ENCODE measurements around the gene AARS2. TPM values are rescaled to one million over a fixed set of nuclear protein-coding genes. Genes with fewer than 3 reads are reported as not detected.

Gene AARS2
- total RNA-seq, 5 donors from 2014 or later (not counting 1 experiment from before 2014, with no cell fraction given), result 16.7 to 28.5 (median 25.8) TPM

DNA sequence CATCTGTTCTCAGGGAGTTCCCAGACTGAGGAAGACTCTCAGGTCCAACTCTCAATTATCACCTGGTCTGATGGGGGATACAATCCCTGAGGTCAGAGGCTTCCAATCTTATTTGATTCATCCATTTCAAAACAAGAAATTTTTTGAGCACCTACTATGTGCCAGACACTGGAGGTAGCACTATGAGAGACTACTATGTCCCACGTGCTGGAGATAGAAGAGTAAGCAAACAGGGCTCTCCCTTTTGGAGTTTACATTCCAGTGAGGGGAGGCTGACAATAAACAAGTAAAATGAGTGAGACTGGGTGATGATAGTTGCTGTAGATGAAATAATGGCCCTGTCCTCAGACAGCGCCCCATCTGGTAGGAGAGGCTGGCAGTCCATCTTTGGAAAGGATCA lies 26.4 kb downstream of the AARS2 start:
- Mint-ChIP-seq H3K9me3 (no peaks in the 10 kb centered on the region), H3K27me3 (peaks cover 69 to 74% of the 10 kb centered on the region in 2 donors), H3K27ac (no peak overlapping the region), H3K4me3 (no peak overlapping the region), H3K36me3 (no peaks in the 10 kb centered on the region), H3K4me1 (no peaks in the 10 kb centered on the region)
- DNase-seq, result no peak
- Histone ChIP-seq H3K4me1 (ENCODE audit: control insufficient read depth in 1 of 2, extremely low read depth in 1 of 2, insufficient read depth in 2 of 2, low read length in 2 of 2) (no peaks in the 10 kb centered on the region), H3K27me3 (replicated peaks in 1 of 2; ENCODE audit: control insufficient read depth in 2 of 2, extremely low read depth in 1 of 2, insufficient read depth in 2 of 2, low read length in 1 of 2) (peaks cover 2 to 64% of the 10 kb centered on the region in 2 experiments), H3K9me3 (no peaks in the 10 kb centered on the region), H3K36me3 (ENCODE audit: control insufficient read depth in 2 of 2, extremely low read depth in 1 of 2, insufficient read depth in 1 of 2, low read length in 1 of 2) (no peaks in the 10 kb centered on the region), H3K27ac (ENCODE audit: low read length) (no peak overlapping the region), H3K4me3 (ENCODE audit: control insufficient read depth in 1 of 2, extremely low read depth in 1 of 2, low read length in 1 of 2) (no peak overlapping the region)
- CTCF ChIA-PET, result no interaction called here
- POLR2A ChIA-PET, result no interaction called here
- no peak for ATAC-seq (replicated peaks in 1 of 4)
- WGBS (ENCODE audit: insufficient coverage), result 20% methylated on average over 1 of the region's 2 CpGs

GRCh38 chr6:44286285-44286565 lies 26.9 kb downstream of the AARS2 start:
- no peak overlapping the region for H3K4me3 Mint-ChIP-seq
- Histone ChIP-seq H3K4me1 (ENCODE audit: control insufficient read depth in 1 of 2, extremely low read depth in 1 of 2, insufficient read depth in 2 of 2, low read length in 2 of 2) (no peaks in the 10 kb centered on the region), H3K4me3 (ENCODE audit: control insufficient read depth in 1 of 2, extremely low read depth in 1 of 2, low read length in 1 of 2) (no peak overlapping the region), H3K36me3 (ENCODE audit: control insufficient read depth in 2 of 2, extremely low read depth in 1 of 2, insufficient read depth in 1 of 2, low read length in 1 of 2) (no peaks in the 10 kb centered on the region), H3K27me3 (replicated peaks in 1 of 2; ENCODE audit: control insufficient read depth in 2 of 2, extremely low read depth in 1 of 2, insufficient read depth in 2 of 2, low read length in 1 of 2) (peaks cover 0 to 60% of the 10 kb centered on the region in 2 experiments), H3K27ac (ENCODE audit: low read length) (no peak overlapping the region), H3K9me3 (no peaks in the 10 kb centered on the region)
- no peak for DNase-seq
- H3K9me3 Mint-ChIP-seq, result no peaks in the 10 kb centered on the region
- no peak for ATAC-seq (replicated peaks in 1 of 4)
- peaks cover 63 to 69% of the 10 kb centered on the region in 2 donors for H3K27me3 Mint-ChIP-seq
- 90% methylated on average over 12 of the region's 12 CpGs for WGBS (ENCODE audit: insufficient coverage)
- no peaks in the 10 kb centered on the region for H3K4me1 Mint-ChIP-seq
- no peak overlapping the region for H3K27ac Mint-ChIP-seq
- POLR2A ChIA-PET, result no interaction called here
- H3K36me3 Mint-ChIP-seq, result no peaks in the 10 kb centered on the region
- CTCF ChIA-PET, result no interaction called here

GRCh38 chr6:44285552-44286284 lies 27.4 kb downstream of the AARS2 start:
- H3K36me3 Mint-ChIP-seq, result no peaks in the 10 kb centered on the region
- DNase-seq (no peak), ATAC-seq (replicated peaks in 1 of 4) (no peak)
- ChIA-PET POLR2A (no interaction called here), CTCF (no interaction called here)
- H3K27ac ChIP-seq (ENCODE audit: low read length), result no peak overlapping the region
- H3K36me3 ChIP-seq (ENCODE audit: control insufficient read depth in 2 of 2, extremely low read depth in 1 of 2, insufficient read depth in 1 of 2, low read length in 1 of 2), result no peaks in the 10 kb centered on the region
- H3K27me3 ChIP-seq (replicated peaks in 1 of 2; ENCODE audit: control insufficient read depth in 2 of 2, extremely low read depth in 1 of 2, insufficient read depth in 2 of 2, low read length in 1 of 2), result peaks cover 0 to 60% of the 10 kb centered on the region in 2 experiments
- H3K4me3 Mint-ChIP-seq, result no peak overlapping the region
- 85% methylated on average over 22 of the region's 25 CpGs for WGBS (ENCODE audit: insufficient coverage)
- no peaks in the 10 kb centered on the region for H3K4me1 ChIP-seq (ENCODE audit: control insufficient read depth in 1 of 2, extremely low read depth in 1 of 2, insufficient read depth in 2 of 2, low read length in 2 of 2)
- H3K9me3 ChIP-seq, result no peaks in the 10 kb centered on the region
- H3K27ac Mint-ChIP-seq, result no peak overlapping the region
- H3K9me3 Mint-ChIP-seq, result no peaks in the 10 kb centered on the region
- no peak overlapping the region for H3K4me3 ChIP-seq (ENCODE audit: control insufficient read depth in 1 of 2, extremely low read depth in 1 of 2, low read length in 1 of 2)
- H3K27me3 Mint-ChIP-seq, result peaks cover 58 to 65% of the 10 kb centered on the region in 2 donors
- no peaks in the 10 kb centered on the region for H3K4me1 Mint-ChIP-seq

DNA sequence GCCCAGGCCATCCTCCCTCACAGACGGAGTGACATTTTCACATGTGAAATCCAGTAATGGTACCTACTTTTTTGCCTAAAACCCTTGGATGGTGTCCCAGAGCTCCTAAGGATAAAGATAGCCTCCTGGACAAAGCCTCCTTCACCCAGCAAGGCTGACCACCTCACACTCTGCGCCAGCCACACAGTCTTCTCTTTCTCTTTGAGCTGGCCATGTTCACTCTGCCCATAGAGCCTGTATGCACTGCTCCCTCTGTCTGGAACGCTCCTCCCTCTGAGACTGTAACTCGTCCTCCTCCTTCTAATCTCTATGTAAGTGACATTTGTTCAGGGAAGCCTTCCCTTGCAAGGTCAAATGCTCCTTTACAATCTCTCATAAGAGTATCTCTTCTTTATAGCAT lies 28.3 kb downstream of the AARS2 start:
- Histone ChIP-seq H3K27me3 (replicated peaks in 1 of 2; ENCODE audit: control insufficient read depth in 2 of 2, extremely low read depth in 1 of 2, insufficient read depth in 2 of 2, low read length in 1 of 2) (peaks cover 2 to 58% of the 10 kb centered on the region in 2 experiments), H3K36me3 (ENCODE audit: control insufficient read depth in 2 of 2, extremely low read depth in 1 of 2, insufficient read depth in 1 of 2, low read length in 1 of 2) (no peaks in the 10 kb centered on the region), H3K27ac (ENCODE audit: low read length) (no peak overlapping the region), H3K9me3 (no peaks in the 10 kb centered on the region), H3K4me1 (ENCODE audit: control insufficient read depth in 1 of 2, extremely low read depth in 1 of 2, insufficient read depth in 2 of 2, low read length in 2 of 2) (no peaks in the 10 kb centered on the region), H3K4me3 (ENCODE audit: control insufficient read depth in 1 of 2, extremely low read depth in 1 of 2, low read length in 1 of 2) (no peak overlapping the region)
- Mint-ChIP-seq H3K27ac (peak overlapping the region in 1 of 2 donors; percentile 3), H3K36me3 (no peaks in the 10 kb centered on the region), H3K4me3 (no peak overlapping the region), H3K27me3 (peaks cover 57 to 59% of the 10 kb centered on the region in 2 donors), H3K4me1 (no peaks in the 10 kb centered on the region), H3K9me3 (no peaks in the 10 kb centered on the region)
- no peak for ATAC-seq (replicated peaks in 1 of 4)
- POLR2A ChIA-PET, result no interaction called here
- CTCF ChIA-PET, result no interaction called here
- no peak for DNase-seq
- WGBS (ENCODE audit: insufficient coverage), result 61% methylated on average over 3 of the region's 4 CpGs

GRCh38 chr6:44284121-44284520 lies 29.0 kb downstream of the AARS2 start:
- H3K27ac Mint-ChIP-seq, result no peak overlapping the region
- peaks cover 2 to 58% of the 10 kb centered on the region in 2 experiments for H3K27me3 ChIP-seq (replicated peaks in 1 of 2; ENCODE audit: control insufficient read depth in 2 of 2, extremely low read depth in 1 of 2, insufficient read depth in 2 of 2, low read length in 1 of 2)
- no peaks in the 10 kb centered on the region for H3K4me1 Mint-ChIP-seq
- DNase-seq, result no peak
- CTCF ChIA-PET, result no interaction called here
- no peaks in the 10 kb centered on the region for H3K4me1 ChIP-seq (ENCODE audit: control insufficient read depth in 1 of 2, extremely low read depth in 1 of 2, insufficient read depth in 2 of 2, low read length in 2 of 2)
- H3K9me3 ChIP-seq, result no peaks in the 10 kb centered on the region
- POLR2A ChIA-PET, result no interaction called here
- H3K27ac ChIP-seq (ENCODE audit: low read length), result no peak overlapping the region
- no peak overlapping the region for H3K4me3 Mint-ChIP-seq
- ATAC-seq (replicated peaks in 1 of 4), result no peak
- H3K9me3 Mint-ChIP-seq, result no peaks in the 10 kb centered on the region
- H3K27me3 Mint-ChIP-seq, result peaks cover 53 to 60% of the 10 kb centered on the region in 2 donors
- no peaks in the 10 kb centered on the region for H3K36me3 ChIP-seq (ENCODE audit: control insufficient read depth in 2 of 2, extremely low read depth in 1 of 2, insufficient read depth in 1 of 2, low read length in 1 of 2)
- H3K4me3 ChIP-seq (ENCODE audit: control insufficient read depth in 1 of 2, extremely low read depth in 1 of 2, low read length in 1 of 2), result no peak overlapping the region
- H3K36me3 Mint-ChIP-seq, result no peaks in the 10 kb centered on the region
- 32% methylated on average over 2 of the region's 2 CpGs for WGBS (ENCODE audit: insufficient coverage)

DNA sequence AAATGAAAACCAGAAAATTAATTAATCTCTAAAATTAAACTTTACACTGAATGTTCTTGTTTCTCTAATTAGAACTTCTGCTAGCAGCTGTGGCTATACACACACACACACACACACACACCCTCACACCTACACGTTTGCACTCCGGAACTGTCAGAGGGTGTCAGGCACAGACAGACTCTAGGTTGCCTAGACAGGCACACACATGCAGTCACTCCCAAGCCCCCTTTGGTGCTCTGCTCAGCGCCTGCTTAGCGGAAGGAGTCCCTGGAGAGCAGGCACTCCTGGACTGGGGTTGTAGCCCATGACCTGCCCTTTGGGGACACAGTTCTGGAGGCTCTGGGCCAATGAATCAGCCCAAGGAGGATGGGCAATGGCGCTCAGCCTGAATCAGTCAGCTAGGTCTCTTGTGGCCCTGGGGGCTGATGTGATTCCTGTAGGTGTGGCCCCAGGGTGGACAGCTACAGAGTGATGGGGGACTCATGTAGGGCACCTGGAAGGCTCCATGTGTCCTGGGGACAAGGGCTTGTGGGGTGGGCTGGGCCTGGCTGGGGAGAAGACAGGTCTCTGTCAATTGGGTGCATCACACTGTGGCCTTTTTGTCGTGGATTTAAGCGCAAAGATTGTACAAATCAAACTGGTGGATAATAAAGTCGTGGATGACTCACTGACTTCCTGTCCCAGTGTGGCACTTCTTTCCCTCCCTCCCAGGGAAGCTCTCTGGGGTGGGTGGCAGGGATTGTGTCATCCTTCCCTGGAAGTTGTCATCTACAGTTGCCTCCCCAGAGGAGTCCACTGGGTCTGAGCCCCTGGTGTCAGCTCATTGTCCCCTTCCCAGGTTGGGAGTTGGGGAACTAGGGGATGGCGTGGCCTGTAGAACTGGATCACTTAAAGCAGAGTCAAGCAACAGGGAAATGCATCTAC lies 34.1 kb downstream of the AARS2 start:
- H3K27me3 Mint-ChIP-seq, result peaks cover 41 to 52% of the 10 kb centered on the region in 2 donors
- H3K27me3 ChIP-seq (replicated peaks in 1 of 2; ENCODE audit: control insufficient read depth in 2 of 2, extremely low read depth in 1 of 2, insufficient read depth in 2 of 2, low read length in 1 of 2), result peaks cover 4 to 66% of the 10 kb centered on the region in 2 experiments
- whole genome bisulfite sequencing (ENCODE audit: insufficient coverage), result 60% methylated on average over 6 of the region's 9 CpGs
- H3K27ac Mint-ChIP-seq, result no peak overlapping the region
- DNase-seq (no peak), ATAC-seq (replicated peaks in 1 of 4) (no peak)
- peaks cover 0 to 11% of the 10 kb centered on the region in 2 experiments for H3K4me1 ChIP-seq (ENCODE audit: control insufficient read depth in 1 of 2, extremely low read depth in 1 of 2, insufficient read depth in 2 of 2, low read length in 2 of 2)
- ChIA-PET POLR2A (interaction anchor here in 1 of 2 donors (0.7 kb wide), 1 partner anchor 36 kb away, joined by 3 read pairs; no protein-coding TSS in a partner anchor), CTCF (no interaction called here)
- peaks cover 0 to 7% (median 0%) of the 10 kb centered on the region in 3 donors for H3K4me1 Mint-ChIP-seq
- H3K9me3 ChIP-seq, result no peaks in the 10 kb centered on the region
- H3K4me3 Mint-ChIP-seq, result no peak overlapping the region
- no peaks in the 10 kb centered on the region for H3K36me3 Mint-ChIP-seq
- no peaks in the 10 kb centered on the region for H3K36me3 ChIP-seq (ENCODE audit: control insufficient read depth in 2 of 2, extremely low read depth in 1 of 2, insufficient read depth in 1 of 2, low read length in 1 of 2)
- H3K4me3 ChIP-seq (ENCODE audit: control insufficient read depth in 1 of 2, extremely low read depth in 1 of 2, low read length in 1 of 2), result no peak overlapping the region
- H3K9me3 Mint-ChIP-seq, result no peaks in the 10 kb centered on the region
- H3K27ac ChIP-seq (ENCODE audit: low read length), result no peak overlapping the region

Measured in T-cell (primary cell).